ENCODE data around the gene FCAMR.

FCAMR gene, protein sequence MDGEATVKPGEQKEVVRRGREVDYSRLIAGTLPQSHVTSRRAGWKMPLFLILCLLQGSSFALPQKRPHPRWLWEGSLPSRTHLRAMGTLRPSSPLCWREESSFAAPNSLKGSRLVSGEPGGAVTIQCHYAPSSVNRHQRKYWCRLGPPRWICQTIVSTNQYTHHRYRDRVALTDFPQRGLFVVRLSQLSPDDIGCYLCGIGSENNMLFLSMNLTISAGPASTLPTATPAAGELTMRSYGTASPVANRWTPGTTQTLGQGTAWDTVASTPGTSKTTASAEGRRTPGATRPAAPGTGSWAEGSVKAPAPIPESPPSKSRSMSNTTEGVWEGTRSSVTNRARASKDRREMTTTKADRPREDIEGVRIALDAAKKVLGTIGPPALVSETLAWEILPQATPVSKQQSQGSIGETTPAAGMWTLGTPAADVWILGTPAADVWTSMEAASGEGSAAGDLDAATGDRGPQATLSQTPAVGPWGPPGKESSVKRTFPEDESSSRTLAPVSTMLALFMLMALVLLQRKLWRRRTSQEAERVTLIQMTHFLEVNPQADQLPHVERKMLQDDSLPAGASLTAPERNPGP

DNA sequence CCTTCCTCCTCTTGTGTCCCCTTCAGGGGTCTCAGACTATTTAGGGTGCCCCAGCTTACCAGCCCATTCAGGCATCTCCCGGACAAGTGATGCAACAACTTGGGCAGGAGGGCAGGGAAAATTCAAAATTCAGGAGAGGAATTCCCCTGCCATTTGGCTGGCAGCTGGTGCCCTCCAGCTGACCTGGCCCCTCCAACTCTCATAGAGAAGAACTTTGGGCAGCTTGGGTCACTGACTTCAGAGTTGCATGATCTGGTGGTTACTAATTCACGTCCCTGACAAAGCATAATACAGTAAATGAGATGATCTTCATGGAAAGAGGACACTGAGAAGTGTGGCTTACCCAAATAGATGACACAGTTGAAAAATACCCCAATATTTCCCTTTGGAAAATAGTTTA lies at the start of gene FCAMR:
Gene FCAMR (minus strand): TSS at position 15 of the 400 bp plus-strand sequence. CDS start 335 bp downstream, outside the sequence.
- TF ChIP-seq, protein P1, sequence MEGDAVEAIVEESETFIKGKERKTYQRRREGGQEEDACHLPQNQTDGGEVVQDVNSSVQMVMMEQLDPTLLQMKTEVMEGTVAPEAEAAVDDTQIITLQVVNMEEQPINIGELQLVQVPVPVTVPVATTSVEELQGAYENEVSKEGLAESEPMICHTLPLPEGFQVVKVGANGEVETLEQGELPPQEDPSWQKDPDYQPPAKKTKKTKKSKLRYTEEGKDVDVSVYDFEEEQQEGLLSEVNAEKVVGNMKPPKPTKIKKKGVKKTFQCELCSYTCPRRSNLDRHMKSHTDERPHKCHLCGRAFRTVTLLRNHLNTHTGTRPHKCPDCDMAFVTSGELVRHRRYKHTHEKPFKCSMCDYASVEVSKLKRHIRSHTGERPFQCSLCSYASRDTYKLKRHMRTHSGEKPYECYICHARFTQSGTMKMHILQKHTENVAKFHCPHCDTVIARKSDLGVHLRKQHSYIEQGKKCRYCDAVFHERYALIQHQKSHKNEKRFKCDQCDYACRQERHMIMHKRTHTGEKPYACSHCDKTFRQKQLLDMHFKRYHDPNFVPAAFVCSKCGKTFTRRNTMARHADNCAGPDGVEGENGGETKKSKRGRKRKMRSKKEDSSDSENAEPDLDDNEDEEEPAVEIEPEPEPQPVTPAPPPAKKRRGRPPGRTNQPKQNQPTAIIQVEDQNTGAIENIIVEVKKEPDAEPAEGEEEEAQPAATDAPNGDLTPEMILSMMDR (IDR thresholded peaks at IDR 0.05): no peak
- Histone ChIP-seq H3K27ac (no peak within 1 kb of the TSS), H3K9me3 (ENCODE audit: control insufficient read depth, low read length) (no peaks in the 10 kb centered on the region), H3K4me1 (no peaks in the 10 kb centered on the region), H3K36me3 (ENCODE audit: control insufficient read depth, insufficient read depth, low read length) (no peaks in the 10 kb centered on the region), H3K79me2 (no peaks in the 10 kb centered on the region), H3K27me3 (ENCODE audit: control insufficient read depth, insufficient read depth, low read length) (no peaks in the 10 kb centered on the region), H3K4me3 (ENCODE audit: low read depth, low read length) (no peak within 1 kb of the TSS), H3K9ac (no peak within 1 kb of the TSS), H3K4me2 (ENCODE audit: low read length) (no peak within 1 kb of the TSS), H2AFZ (no peak within 1 kb of the TSS)

DNA sequence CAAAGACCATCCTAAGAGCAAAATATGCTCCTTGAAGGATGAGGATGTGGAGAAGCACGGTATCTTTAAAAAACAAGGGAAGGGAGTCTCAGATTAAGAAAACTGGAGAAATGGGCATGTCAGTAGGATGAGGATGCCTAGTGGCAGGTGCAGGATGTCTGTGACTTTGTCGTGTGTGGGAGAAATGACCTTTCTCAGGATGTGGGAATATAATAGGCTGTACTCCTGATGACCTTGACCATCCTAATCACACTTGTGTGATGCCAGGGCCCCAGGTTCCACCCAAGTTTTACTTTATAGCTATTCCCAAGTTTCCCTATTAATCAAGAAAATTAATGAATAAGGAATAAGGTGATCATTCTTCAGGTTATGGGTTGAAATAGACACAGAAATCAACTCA lies 49.4 kb upstream of the FCAMR start:
- Histone ChIP-seq H3K27me3 (ENCODE audit: control insufficient read depth, insufficient read depth, low read length) (no peaks in the 10 kb centered on the region), H3K4me1 (no peaks in the 10 kb centered on the region), H3K9me3 (ENCODE audit: control insufficient read depth, low read length) (no peaks in the 10 kb centered on the region), H3K36me3 (ENCODE audit: control insufficient read depth, insufficient read depth, low read length) (no peaks in the 10 kb centered on the region), H3K4me2 (ENCODE audit: low read length) (no peak overlapping the region), H3K4me3 (ENCODE audit: low read depth, low read length) (no peak overlapping the region), H2AFZ (no peak overlapping the region), H3K27ac (no peak overlapping the region), H3K9ac (no peak overlapping the region), H3K79me2 (no peaks in the 10 kb centered on the region)
- TF ChIP-seq, protein P1 (IDR thresholded peaks at IDR 0.05): no peak

DNA sequence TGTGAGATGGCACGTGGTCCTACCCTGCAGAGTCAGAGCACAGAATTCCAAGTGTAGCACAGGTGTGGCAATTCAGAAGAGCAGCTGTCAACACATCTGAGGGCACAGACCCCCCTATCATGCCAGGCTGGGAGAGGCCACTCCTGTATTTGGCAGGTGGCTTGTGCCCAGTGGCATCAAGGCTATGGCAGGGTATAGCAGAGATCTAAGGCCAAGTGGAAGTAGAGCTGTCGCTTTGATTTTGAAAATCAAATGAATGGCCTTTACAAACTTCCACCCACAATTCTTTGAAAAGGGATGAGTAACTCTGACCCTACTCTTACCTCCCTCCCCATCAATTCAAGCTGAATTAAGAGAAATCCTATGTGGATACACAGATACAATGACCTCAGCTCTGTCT lies 48.9 kb upstream of the FCAMR start:
- Histone ChIP-seq H2AFZ (no peak overlapping the region), H3K27me3 (ENCODE audit: control insufficient read depth, insufficient read depth, low read length) (no peaks in the 10 kb centered on the region), H3K4me3 (ENCODE audit: low read depth, low read length) (no peak overlapping the region), H3K79me2 (no peaks in the 10 kb centered on the region), H3K4me2 (ENCODE audit: low read length) (no peak overlapping the region), H3K4me1 (no peaks in the 10 kb centered on the region), H3K9ac (no peak overlapping the region), H3K36me3 (ENCODE audit: control insufficient read depth, insufficient read depth, low read length) (no peaks in the 10 kb centered on the region), H3K27ac (no peak overlapping the region), H3K9me3 (ENCODE audit: control insufficient read depth, low read length) (no peaks in the 10 kb centered on the region)
- TF ChIP-seq, protein P1 (IDR thresholded peaks at IDR 0.05): no peak

DNA sequence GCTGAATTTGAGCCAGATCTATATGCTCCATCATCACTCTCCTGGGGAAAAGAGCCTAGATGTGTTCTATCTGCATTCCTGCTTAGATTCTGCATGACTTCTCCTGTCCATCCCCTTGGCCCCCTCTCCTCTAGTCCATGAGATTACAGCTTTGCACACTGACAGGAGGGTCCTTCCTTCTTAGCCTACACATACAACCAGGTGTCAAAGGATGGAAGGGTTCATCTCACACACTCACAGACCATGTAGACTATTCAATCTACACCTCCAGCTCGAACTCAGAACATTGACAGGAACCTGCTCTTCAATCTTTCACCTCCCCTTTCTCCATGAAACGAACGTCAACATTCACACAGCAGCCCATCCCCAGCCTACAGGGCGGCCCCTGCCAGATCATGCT lies 48.4 kb upstream of the FCAMR start:
- H3K4me1 ChIP-seq: no peaks in the 10 kb centered on the region
- no peaks in the 10 kb centered on the region for H3K9me3 ChIP-seq (ENCODE audit: control insufficient read depth, low read length)
- H3K4me2 ChIP-seq (ENCODE audit: low read length): no peak overlapping the region
- H3K36me3 ChIP-seq (ENCODE audit: control insufficient read depth, insufficient read depth, low read length): no peaks in the 10 kb centered on the region
- no peaks in the 10 kb centered on the region for H3K79me2 ChIP-seq
- no peak overlapping the region for H3K4me3 ChIP-seq (ENCODE audit: low read depth, low read length)
- H3K9ac ChIP-seq: no peak overlapping the region
- no peak overlapping the region for H2AFZ ChIP-seq
- H3K27ac ChIP-seq: no peak overlapping the region
- TF ChIP-seq, protein P1 (IDR thresholded peaks at IDR 0.05): no peak
- no peaks in the 10 kb centered on the region for H3K27me3 ChIP-seq (ENCODE audit: control insufficient read depth, insufficient read depth, low read length)
